ENCODE results near the gene RAB2B.
"Not testable (repeated sequence)": the region's sequence is repeated elsewhere in the genome, so short reads cannot be mapped to it uniquely, and the experiment has no call there.

The RAB2B gene

GRCh38 chr14:21454843-21455544 lies 21.8 kb downstream of the RAB2B start:
- DNase-seq (ENCODE audit: extremely low spot score), result no peak
- POLR2A ChIA-PET, result interaction anchor here (0.9 to 3.3 kb wide), 7 partner anchors 8 to 72 kb away, joined by 3 to 57 read pairs (median 5); partner anchors contain the start of genes METTL3 and SALL2
- TF ChIP-seq CTBP1 (IDR thresholded peaks at IDR 0.05; ENCODE audit: borderline replicate concordance), result no peak
- no peak for TF ChIP-seq SUZ12 (IDR thresholded peaks at IDR 0.05)
- TF ChIP-seq ZNF384 (IDR thresholded peaks at IDR 0.05), result no peak
- no peak for TF ChIP-seq BHLHE40 (IDR thresholded peaks at IDR 0.05; ENCODE audit: borderline replicate concordance)
- no peak for TF ChIP-seq ELF4 (IDR thresholded peaks at IDR 0.05)

GRCh38 chr14:21449899-21450216 lies 26.9 kb downstream of the RAB2B start:
- ChIA-PET CTCF (no interaction called here), POLR2A (interaction anchor here (1.9 to 2.6 kb wide), 2 partner anchors 13 to 61 kb away, joined by 4 to 9 read pairs; partner anchors contain the start of gene METTL3)
- TF ChIP-seq ZNF384 (IDR thresholded peaks at IDR 0.05) (no peak), HDGF (IDR thresholded peaks at IDR 0.05; ENCODE audit: borderline replicate concordance) (no peak), SUZ12 (IDR thresholded peaks at IDR 0.05) (no peak), ARNT (IDR thresholded peaks at IDR 0.05) (no peak), CTBP1 (IDR thresholded peaks at IDR 0.05; ENCODE audit: borderline replicate concordance) (no peak), BHLHE40 (IDR thresholded peaks at IDR 0.05; ENCODE audit: borderline replicate concordance) (no peak), FOXK2 (IDR thresholded peaks at IDR 0.05) (no peak), SP1 (IDR thresholded peaks at IDR 0.05) (no peak), ELF4 (IDR thresholded peaks at IDR 0.05) (no peak), NFRKB (IDR thresholded peaks at IDR 0.05) (no peak), TARDBP (IDR thresholded peaks at IDR 0.05) (no peak), L3MBTL2 (conservative IDR thresholded peaks at IDR 0.05) (no peak), PKNOX1 (IDR thresholded peaks at IDR 0.05) (no peak)
- DNase-seq (ENCODE audit: extremely low spot score), result no peak

More at GRCh38 chr14:21454843-21455544, 21.8 kb downstream of the RAB2B start:
- CTCF ChIA-PET, result interaction anchor here (1.8 kb wide), 1 partner anchor 23 kb away, joined by 6 read pairs; the partner anchor contains the start of gene TOX4

- DNase-seq (ENCODE audit: extremely low spot score); CTCF ChIA-PET; POLR2A ChIA-PET: not testable (repeated sequence)
Measured at GRCh38 chr14:21442657-21443056, 34.1 kb downstream of the RAB2B start.

- ChIA-PET POLR2A (no interaction called here), CTCF (no interaction called here)
- no peak for DNase-seq (ENCODE audit: extremely low spot score)
- TF ChIP-seq FOXA1 (IDR thresholded peaks at IDR 0.05) (no peak), L3MBTL2 (conservative IDR thresholded peaks at IDR 0.05) (no peak), LEF1 (IDR thresholded peaks at IDR 0.05; ENCODE audit: borderline replicate concordance) (no peak), FOXK2 (IDR thresholded peaks at IDR 0.05) (no peak), CTBP1 (IDR thresholded peaks at IDR 0.05; ENCODE audit: borderline replicate concordance) (no peak), HDGF (IDR thresholded peaks at IDR 0.05; ENCODE audit: borderline replicate concordance) (no peak), ELF4 (IDR thresholded peaks at IDR 0.05) (no peak), NFRKB (IDR thresholded peaks at IDR 0.05) (no peak), SUZ12 (IDR thresholded peaks at IDR 0.05) (no peak), SP1 (IDR thresholded peaks at IDR 0.05) (no peak), TARDBP (IDR thresholded peaks at IDR 0.05) (no peak)
Measured at GRCh38 chr14:21440859-21441258, 35.9 kb downstream of the RAB2B start.

GRCh38 chr14:21437063-21437901 lies 39.5 kb downstream of the RAB2B start:
- TF ChIP-seq PKNOX1 (IDR thresholded peaks at IDR 0.05) (peak; percentile 99), L3MBTL2 (conservative IDR thresholded peaks at IDR 0.05) (no peak)
- CTCF ChIA-PET, result interaction anchor here (0.6 to 0.8 kb wide), 4 partner anchors 42 to 369 kb away, joined by 3 to 4 read pairs (median 4); no protein-coding TSS in a partner anchor
- DNase-seq (ENCODE audit: extremely low spot score), result peak; percentile 94
- POLR2A ChIA-PET, result interaction anchor here (0.8 to 3.1 kb wide), 19 partner anchors 9 to 163 kb away, joined by 3 to 57 read pairs (median 4); partner anchors contain the start of genes CHD8, METTL3, RAB2B and SUPT16H

- no peak for DNase-seq (ENCODE audit: extremely low spot score)
- TF ChIP-seq CTBP1 (IDR thresholded peaks at IDR 0.05; ENCODE audit: borderline replicate concordance) (no peak), LEF1 (IDR thresholded peaks at IDR 0.05; ENCODE audit: borderline replicate concordance) (no peak), SUZ12 (IDR thresholded peaks at IDR 0.05) (no peak), TARDBP (IDR thresholded peaks at IDR 0.05) (no peak), HDGF (IDR thresholded peaks at IDR 0.05; ENCODE audit: borderline replicate concordance) (no peak), ARNT (IDR thresholded peaks at IDR 0.05) (no peak), ELF4 (IDR thresholded peaks at IDR 0.05) (no peak), NFRKB (IDR thresholded peaks at IDR 0.05) (no peak), ZNF384 (IDR thresholded peaks at IDR 0.05) (no peak), FOXM1 (IDR thresholded peaks at IDR 0.05; ENCODE audit: borderline replicate concordance) (no peak), L3MBTL2 (conservative IDR thresholded peaks at IDR 0.05) (no peak), PKNOX1 (IDR thresholded peaks at IDR 0.05) (no peak), FOXA1 (IDR thresholded peaks at IDR 0.05) (no peak)
- ChIA-PET POLR2A (interaction anchor here (0.9 to 3.1 kb wide), 17 partner anchors 9 to 162 kb away, joined by 3 to 57 read pairs (median 5); partner anchors contain the start of genes CHD8, METTL3, RAB2B and SUPT16H), CTCF (interaction anchor here (0.8 kb wide), 2 partner anchors 56 to 368 kb away, joined by 3 to 4 read pairs; no protein-coding TSS in a partner anchor)
Measured at GRCh38 chr14:21436567-21437062, 40.1 kb downstream of the RAB2B start.
